HG03095 (cell line): ENCODE measurements around the gene RNF10.
"Not testable (repeated sequence)": the region's sequence is repeated elsewhere in the genome, so short reads cannot be mapped to it uniquely, and the experiment has no call there.

Experiments
- ATAC-seq: cut with Tn5 transposase; IDR thresholded peaks from one replicate; pipeline ENCODE4 v1.9.1; 2021; ENCODE audit warnings: moderate library complexity; ENCODE audit not compliant: unreplicated experiment

RNF10 gene

GRCh38 chr12:120611534-120611933 lies 77.4 kb downstream of the RNF10 start:
- not testable (repeated sequence) for ATAC-seq

- no peak for ATAC-seq
These were observed 80.7 kb downstream of the RNF10 start for GRCh38 chr12:120614848-120615247.

GRCh38 chr12:120617193-120617592 lies 83.0 kb downstream of the RNF10 start:
- not testable (repeated sequence) for ATAC-seq

GRCh38 chr12:120617767-120618166 lies 83.6 kb downstream of the RNF10 start:
- not testable (repeated sequence) for ATAC-seq

- no peak for ATAC-seq
These were observed 84.9 kb downstream of the RNF10 start for GRCh38 chr12:120618954-120619615.

- no peak for ATAC-seq
These were observed 86.5 kb downstream of the RNF10 start for GRCh38 chr12:120620624-120621023.

- ATAC-seq = no peak
These were observed 91.6 kb downstream of the RNF10 start for GRCh38 chr12:120625557-120626419.
